T-helper 2 cell treated with Interferon-gamma antibody and Interleukin-4, amounts not matched to agents 5 μg/mL and 100 μg/mL, for 36 hours (primary cell): Measurements from ENCODE around the gene CLC.

Experiments
- DNase-seq: peaks from one replicate; pipeline ENCODE4 v3.0.0; 2021; ENCODE audit warnings: low spot score
- H3K27ac Mint-ChIP-seq: one replicate; pipeline ENCODE4 v1.8.0; 2021; ENCODE audit warnings: mild to moderate bottlenecking, mixed read lengths
- H3K27me3 Mint-ChIP-seq: one replicate; pipeline ENCODE4 v1.8.0; 2021; ENCODE audit warnings: low read depth, mixed read lengths
- H3K36me3 Mint-ChIP-seq: one replicate; pipeline ENCODE4 v1.8.0; 2021; ENCODE audit warnings: low read depth, mixed read lengths
- H3K4me1 Mint-ChIP-seq: one replicate; pipeline ENCODE4 v1.8.0; 2021; ENCODE audit warnings: low read depth, mixed read lengths
- H3K4me3 Mint-ChIP-seq: one replicate; pipeline ENCODE4 v1.8.0; 2022; ENCODE audit warnings: mild to moderate bottlenecking, moderate library complexity, mixed read lengths
- H3K9me3 Mint-ChIP-seq: one replicate; pipeline ENCODE4 v1.8.0; 2021; ENCODE audit warnings: mixed read lengths

The CLC gene

GRCh38 chr19:39684267-39684666, 53.6 kb downstream of the CLC start:
- DNase-seq = no peak

GRCh38 chr19:39681416-39681815, 56.4 kb downstream of the CLC start:
- DNase-seq = no peak
- Mint-ChIP-seq H3K36me3 (peaks cover 2% of the 10 kb centered on the region), H3K27ac (no peak overlapping the region), H3K4me3 (no peak overlapping the region), H3K27me3 (no peaks in the 10 kb centered on the region), H3K9me3 (no peaks in the 10 kb centered on the region), H3K4me1 (peaks cover 30% of the 10 kb centered on the region)

More at GRCh38 chr19:39684267-39684666, 53.6 kb downstream of the CLC start:
- H3K36me3 Mint-ChIP-seq = peaks cover 3% of the 10 kb centered on the region
- peaks cover 4% of the 10 kb centered on the region for H3K27me3 Mint-ChIP-seq
- H3K4me1 Mint-ChIP-seq = peaks cover 19% of the 10 kb centered on the region
- no peaks in the 10 kb centered on the region for H3K9me3 Mint-ChIP-seq
- H3K27ac Mint-ChIP-seq = no peak overlapping the region
- no peak overlapping the region for H3K4me3 Mint-ChIP-seq
